Embryonic facial prominence (tissue), 1 donor: Measurements from ENCODE around the gene ZNF554.
"Not testable (repeated sequence)": the region's sequence is repeated elsewhere in the genome, so short reads cannot be mapped to it uniquely, and the experiment has no call there.

Source experiments
- DNase-seq: peaks from one replicate; pipeline ENCODE4 v3.0.0-alpha.2; 2016; ENCODE audit errors: extremely low spot score

Gene ZNF554

DNA sequence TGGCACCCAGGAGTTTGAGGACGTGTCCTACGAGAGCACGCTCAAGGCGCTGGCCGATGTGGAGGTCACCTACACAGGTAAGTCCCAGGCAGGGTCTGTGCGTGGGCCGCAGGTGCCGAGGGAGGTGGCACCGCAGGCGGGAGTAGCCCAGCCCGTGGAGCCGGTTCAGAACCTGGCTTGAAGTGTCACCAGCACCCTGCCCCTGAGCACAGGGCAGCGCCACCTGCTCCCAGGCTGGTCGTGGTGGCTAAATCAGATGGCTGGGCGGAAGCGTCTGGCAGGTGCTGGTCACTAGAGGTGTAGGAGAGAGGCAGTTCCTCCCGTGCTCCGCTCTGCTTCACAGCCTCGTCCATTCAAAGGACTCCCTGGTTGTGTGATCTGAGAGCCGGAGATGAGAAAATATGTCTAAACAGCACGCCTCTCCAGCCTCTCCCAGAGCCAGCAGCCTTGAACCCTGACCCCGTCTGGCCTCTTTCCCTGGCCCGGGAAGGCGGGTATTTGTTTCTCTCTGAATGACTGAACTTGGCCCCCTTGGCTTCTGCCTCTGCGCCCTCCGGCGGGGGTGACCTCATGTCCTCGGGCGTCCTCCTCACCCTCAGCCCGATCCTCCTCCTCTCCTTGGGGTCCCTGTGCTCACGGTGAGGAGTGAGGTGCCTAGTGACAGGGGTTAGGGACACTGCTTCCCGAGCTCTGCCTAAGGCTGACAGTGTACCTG, 29.0 kb upstream of the ZNF554 start:
- no peak for DNase-seq

DNA sequence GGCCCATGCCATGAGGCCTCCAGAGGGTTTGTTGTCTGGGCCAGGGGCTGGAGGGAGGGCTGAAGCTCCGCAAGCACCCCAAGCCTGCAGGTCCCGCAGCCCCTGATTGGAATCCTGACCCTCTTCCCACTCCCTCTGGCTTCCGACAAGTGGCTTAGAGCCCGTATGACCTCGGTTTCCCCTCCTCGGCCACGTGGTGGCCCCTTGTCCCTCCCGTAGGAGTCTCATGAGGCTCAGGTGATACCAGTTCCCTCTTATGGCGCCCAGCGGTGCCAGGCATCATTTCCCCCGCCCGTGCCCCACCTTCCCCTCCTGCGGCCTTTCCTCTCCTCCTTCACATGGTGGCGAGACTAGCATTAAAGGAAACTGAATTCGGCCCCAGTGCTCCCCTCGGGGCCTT, 28.2 kb upstream of the ZNF554 start:
- no peak for DNase-seq

DNA sequence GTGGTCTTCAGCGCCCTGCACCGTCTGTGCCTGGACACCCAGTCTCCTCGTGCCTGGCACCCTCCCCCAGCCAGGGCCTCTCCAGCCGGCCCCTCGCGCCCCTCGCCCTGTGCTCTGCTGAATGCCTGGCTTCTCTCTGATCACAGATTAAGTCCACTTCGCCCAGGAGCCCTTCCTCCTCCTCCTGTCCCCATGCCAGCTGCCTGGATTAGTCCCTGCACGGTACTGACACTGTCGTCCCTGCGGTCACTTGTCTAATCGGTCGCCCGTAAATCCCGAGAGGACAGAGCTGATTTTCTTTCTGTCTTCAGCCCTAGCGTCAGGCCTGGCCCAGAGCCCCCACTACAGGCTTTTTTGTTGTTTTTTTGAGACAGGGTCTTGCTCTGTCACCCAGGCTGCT, 27.8 kb upstream of the ZNF554 start:
- no peak for DNase-seq

DNA sequence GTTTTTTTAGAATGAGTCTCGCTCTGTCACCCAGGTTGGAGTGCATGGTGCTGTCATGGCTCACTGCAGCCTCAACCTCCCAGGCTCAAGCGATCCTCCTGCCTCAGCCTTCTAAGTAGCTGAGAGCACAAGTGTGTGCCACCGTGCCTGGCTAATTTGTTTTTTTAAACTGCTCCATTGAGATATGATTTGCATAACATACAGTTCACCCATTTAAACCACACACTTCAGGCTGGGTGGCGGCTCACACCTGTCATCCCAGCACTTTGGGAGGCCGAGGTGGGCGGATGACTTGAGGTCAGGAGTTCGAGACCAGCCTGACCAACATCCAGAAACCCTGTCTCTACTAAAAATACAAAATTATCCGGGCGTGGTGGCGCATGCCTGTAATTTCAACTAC, 27.0 kb upstream of the ZNF554 start:
- DNase-seq: not testable (repeated sequence)

DNA sequence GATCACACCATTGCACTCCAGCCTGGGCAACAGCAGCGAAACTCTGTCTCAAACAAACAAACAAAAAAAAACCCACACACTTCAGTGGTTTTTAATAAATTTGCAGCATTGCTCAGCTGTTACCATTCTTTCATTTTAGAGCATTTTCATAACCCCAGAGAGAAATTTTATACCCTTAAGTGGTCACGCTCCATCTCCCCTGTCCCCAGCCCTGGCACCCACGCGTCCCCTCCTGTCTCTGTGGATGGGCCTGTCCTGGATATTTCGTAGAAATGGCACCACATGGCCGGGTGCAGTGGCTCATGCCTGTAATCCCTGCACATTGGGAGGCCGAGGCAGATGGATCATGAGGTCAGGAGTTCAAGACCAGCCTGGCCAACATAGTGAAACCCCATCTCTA, 26.5 kb upstream of the ZNF554 start:
- no peak for DNase-seq

DNA sequence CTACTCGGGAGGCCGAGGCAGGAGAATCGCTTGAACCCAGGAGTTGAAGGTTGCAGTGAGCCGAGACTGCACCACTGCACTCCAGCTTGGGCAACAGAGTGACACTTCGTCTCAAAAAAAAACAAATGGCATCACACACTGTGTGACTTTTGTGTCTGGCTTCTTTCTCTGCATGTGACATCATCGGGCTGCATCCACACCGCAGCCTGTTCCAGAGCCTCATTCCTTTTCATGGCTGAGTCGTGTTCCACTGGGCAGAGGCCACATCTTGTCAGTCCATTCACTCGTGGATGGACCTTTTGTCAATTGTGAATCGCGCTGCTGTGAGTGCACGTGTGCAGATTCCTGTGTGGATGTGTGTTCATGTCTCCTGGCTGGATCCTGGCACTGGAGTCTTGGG, 26.1 kb upstream of the ZNF554 start:
- no peak for DNase-seq

DNA sequence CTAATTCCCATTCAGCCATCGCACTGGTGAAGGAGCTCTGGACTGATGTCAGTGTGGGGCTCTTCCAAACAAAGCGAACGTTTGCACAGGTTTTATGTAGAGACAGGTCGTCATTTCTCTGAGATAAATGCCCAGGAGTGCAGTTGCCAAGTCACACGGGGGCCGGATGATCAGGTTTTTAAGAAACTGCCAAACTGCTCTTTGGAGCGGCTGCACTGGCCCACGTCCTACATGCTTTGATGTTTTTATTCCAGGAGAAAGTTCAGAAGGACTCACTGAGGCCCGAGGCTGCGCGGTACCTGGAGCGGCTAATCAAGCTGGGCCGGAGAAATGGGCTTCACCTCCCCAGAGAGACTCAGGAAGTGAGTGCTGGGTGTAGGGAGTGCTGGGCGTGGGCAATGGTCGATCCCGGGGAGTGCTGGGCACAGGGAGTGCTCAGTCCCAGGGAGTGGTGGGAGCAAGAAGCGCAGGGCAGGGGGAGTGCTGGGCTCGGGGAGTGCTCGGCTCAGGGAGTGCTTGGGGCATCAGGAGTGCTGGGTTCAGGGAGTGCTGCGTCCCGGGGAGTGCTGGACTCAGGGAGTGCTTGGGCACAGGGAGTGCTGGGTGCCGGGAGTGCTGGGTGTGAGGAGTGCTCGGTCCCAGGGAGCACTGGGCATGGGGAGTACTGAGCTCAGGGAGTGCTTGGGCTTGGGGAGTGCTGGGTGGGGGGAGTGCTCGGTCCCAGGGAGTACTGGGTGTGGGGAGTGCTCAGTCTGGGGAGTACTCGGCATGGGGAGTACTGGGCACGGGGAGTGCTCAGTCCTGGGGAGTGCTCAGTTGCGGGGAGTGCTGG, 23.6 kb upstream of the ZNF554 start:
- DNase-seq: no peak

DNA sequence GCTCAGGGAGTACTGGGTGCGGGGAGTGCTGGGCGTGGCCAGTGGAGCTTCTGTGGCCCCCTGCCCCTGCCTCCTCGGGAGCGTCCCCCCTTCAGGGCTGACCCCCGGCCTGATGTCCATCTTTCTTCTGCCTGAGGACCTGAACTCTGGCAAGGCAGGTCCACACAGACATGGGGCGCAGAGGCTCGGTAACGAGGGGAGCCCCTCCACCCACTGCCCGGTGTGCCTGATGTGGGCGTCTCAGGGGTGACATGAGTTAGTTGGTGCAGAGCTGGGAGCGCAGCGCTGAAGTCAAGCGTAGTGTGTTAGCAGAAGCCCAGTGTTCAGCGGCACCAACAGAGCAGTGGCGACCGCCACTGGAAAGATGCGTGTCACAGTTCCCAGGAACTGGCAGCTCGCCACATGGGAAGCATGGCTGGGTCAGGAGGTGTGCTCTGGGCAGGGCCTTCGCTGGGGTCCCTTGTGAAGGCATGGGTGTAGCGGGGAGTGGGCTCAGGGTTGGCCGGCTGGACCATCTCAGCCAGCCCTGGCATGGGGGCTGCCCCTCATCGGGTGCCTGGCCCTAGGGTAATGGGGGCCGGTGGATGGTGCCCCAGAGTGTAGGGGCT, 22.9 kb upstream of the ZNF554 start:
- no peak for DNase-seq

DNA sequence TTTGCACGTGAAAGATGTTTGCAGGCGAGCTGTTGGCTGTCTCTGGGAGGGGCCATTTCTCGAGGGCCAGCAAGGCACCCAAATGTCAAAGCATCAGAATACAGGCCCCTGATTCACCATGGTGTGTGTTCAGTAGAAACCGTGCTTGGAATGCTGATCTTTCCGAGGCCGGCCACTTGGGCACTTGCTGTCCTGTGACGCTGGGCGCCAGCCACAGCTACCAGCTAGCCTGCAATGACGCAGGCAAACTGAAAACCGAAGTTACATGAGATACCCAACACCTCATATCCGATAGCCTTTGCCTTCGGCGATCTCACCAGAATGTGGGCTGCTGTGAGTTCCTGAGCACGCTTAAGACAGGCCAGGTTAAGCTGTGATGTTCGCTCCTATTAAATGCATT, 22.4 kb upstream of the ZNF554 start:
- DNase-seq: no peak

DNA sequence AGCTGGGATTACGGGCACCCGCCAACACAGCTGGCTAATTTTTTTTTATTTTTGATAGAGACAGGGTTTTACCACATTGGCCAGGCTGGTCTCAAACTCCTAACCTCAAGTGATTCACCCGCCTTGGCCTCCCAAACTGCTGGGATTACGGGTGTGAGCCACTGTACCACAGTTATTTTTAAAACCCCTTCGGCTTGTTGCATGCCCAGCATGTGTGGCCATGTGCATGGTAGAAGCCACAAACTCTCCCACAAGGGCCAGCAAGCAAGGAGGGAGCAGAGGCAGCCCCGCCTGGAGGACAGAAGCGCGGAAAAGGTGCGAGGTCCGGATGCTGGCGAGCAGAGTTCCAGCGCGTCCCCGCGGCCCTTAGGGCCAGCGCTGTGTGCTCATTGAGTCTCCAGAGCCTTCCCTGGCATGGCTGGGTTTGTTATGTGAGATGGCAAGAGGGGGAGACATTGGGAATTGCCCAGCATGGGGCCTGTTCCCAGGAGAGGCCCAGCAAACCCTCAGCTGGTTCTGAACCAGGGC, 21.4 kb upstream of the ZNF554 start:
- DNase-seq: no peak

DNA sequence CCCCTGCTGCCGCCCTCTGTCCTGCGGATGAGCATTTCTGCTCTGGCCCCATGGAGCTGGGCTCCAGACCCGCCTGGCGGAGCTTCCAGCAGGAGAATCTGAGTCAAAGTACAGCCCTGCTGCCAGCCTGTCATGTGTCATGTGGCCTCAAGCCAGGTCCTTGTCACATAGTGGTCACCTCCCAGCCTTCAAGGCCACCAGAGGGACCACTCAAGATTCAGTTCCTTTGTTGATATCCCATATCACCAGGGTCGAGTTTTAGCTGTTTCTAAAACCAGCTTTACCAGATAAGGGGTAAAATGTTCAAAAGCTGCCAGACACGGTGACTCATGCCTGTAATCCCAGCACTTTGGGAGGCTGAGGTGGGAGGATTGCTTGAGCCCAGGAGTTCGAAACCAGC, 20.9 kb upstream of the ZNF554 start:
- no peak for DNase-seq

DNA sequence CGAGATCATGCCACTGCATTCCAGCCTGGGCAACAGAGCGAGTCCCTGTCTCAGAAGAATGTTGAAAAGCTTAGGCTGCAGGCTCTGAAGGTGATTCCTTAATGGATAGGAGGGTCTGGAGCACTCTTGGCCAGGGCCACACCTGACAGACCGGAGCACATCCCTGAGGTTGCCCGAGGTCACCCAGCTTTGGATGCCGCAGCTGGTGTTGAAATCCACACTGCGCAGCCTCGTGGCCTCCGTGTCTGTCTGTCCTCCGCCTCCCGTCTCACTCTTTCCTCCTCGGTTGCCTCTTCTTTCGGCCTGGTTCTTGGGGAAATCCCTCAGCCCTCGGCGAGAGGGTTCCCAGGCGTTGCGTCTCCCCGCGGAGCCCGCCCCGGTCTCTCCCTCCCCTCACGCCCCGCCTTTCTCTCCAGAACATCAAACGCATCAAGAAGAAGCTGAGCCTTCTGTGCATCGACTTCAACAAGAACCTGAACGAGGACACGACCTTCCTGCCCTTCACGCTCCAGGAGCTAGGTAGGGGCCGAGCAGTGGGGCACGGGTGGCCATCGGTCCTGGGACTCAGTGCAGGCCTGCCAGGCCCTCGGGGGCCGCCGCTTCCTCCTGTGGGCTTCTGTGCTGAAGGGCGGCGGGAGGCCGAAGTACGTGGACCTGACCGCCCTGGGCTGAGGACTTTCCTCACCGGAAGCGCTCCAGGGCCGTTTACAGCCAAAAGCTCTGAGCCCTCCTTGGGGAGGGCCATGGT, 20.2 kb upstream of the ZNF554 start:
- no peak for DNase-seq

DNA sequence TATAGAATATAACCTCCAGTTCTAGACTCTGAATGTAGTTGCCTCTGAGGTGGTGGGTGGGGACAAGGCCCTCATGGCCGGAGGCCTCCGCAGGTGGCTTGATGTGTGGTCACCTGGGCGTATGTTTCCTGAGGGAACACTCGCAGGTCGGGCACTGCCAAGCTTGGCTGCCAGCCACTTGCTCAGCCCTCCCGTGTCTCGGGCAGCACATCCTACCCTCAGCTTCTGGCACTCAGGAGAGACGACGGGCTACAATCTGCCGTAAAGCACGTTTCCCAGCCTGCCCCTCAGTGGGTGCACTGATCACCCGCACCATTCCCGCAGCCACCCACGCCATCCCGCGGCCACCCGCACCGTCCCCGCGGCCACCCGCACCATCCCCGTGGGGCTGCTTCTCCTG, 19.2 kb upstream of the ZNF554 start:
- no peak for DNase-seq

DNA sequence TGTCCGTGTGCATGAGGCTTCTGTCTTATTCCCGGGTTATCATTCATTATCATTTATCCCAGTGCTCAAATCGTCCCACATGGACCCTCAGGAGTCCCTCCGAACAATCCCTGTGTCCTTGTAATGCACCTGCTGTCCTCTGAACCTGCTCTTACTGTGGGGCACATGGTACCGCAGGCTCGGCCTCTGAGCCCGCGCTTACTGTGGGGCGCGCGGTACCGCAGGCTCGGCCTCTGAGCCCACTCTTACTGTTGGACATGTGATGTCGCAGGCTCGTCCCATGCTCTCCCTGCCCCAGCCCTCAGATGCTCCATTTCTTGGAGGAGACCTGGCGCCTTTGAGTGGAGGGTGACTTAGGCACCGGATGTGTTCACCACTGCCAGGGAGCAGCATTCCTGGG, 16.8 kb upstream of the ZNF554 start:
- DNase-seq: no peak

DNA sequence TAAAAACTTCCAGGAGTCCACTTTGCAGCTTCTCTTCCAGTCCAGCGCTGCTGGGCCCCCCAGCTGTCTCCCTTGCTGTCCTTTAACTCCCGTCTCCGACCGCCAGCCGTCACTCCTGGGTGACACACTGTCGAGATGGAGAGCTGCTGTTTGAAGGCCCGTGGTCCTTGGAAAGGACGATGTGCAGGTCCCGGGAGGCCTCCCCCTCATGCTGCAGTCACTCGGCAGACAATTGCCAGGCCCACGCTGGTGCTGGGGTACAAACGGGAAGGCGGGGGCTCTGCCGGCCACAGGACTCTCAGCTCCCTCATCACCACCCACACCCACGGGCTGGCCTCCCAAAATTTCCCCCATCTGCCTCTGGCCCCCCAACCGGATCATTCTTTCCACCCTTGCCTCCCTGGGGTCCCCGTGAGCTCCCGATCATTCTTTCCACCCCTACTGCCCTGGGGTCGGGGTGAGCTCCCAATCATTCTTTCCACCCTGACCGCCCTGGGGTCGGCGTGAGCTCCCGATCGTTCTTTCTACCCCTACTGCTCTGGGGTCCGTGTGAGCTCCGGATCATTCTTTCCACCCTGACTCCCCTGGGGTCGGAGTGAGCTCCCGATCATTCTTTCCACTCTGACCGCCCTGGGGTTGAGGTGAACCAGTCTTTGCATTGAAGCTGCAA, 16.0 kb upstream of the ZNF554 start:
- no peak for DNase-seq

DNA sequence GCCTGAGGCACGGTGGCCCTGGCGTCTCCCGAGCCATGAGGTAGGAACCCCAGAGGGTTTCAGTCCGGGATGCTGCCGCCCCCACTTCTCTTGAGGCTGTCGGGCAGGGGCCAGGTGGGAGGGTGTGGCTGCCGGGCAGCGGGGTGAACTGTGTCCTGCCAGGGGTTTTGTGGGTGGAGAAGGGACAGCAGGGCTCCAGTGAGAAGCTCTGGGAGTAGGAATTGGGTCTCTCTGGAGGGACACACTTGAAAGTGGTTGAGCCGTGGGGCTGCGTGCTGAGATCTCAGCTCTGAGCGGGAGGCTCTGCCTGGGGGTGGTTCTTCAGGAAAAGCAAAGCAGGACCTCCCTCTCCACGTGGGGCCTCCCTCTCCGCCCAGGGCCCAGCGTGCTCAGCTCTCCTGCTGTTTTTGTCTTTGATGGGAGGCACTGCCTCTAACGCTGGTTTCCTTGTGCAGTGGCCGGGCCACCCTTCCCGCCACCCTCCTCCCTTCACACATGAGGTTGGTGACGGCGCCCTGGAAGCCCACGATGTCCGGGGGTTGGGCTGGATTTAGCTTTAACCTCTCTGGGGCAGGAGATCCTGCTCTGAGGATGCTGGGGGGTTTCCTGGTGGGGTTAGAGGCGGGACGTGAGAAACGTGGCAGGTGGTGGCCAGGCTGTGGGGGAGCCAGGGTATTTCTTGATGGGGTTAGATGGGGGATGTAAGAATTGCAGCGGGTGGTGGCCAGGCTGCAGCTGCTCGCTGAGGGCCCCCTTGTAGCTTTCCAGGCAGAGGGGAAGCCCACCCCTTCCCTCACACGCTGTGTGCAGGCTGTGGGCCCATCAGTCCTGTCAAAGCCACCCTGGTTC, 15.3 kb upstream of the ZNF554 start:
- DNase-seq: no peak

DNA sequence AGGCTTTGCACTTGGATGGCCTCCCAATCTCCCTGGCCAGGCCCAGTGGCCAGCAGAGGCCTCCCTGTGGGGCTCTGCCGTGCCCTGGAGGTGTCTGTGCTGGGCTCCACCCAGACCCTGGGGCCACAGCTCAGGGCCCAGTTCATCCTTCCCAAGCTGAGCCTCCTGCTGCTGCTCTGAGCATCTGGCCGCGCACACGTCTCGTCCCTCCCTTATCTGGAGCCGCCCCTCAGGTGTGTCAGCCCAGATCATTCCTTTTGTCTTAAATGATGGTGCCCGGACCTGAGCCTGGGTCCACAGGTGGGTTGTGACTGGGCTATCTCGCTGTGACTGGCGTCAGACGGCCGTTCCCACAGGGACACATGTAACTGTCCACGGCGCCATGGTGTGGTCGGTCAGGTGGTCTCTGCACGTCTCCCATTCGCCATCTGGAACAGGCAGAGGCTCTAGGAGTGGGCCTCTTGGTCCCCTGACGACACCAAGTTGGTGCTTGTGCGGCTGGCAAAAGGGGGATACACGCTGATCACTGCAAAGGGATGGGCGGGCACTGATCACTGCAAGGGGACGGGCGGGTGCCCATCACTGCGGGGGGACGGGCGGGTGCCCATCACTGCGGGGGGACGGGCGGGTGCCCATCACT, 14.3 kb upstream of the ZNF554 start:
- no peak for DNase-seq

DNA sequence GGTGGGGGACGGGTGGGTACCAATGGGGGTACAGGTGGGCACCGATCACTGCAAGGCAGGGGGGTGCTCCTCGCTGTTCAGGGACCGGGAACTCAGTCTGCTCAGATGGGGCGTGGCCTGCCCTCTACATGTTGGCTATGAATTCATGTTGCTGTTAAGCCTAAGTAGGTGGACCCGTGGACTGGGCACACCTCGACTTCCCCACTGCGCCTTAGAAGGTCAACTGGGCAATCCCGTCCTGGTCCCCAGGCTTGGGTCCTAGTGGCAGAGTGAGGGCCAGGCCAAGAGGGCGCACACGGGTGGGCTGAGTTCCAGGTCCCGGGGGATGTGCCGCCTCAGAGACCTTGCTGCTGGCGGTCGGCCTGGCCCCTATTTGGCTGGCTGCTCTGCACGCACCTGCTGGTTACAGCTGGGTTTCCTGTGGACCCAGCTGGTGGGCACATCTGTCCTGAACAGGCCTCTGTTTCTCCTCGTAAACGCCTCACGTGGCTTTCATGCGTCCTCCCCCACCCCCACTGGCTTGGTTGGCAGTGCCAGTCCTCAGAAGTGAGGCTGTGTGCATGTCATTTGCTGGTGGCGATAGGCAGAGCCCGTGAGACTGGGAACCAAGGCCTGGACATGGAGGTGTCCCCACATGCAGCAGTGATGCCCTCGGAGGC, 13.5 kb upstream of the ZNF554 start:
- no peak for DNase-seq

DNA sequence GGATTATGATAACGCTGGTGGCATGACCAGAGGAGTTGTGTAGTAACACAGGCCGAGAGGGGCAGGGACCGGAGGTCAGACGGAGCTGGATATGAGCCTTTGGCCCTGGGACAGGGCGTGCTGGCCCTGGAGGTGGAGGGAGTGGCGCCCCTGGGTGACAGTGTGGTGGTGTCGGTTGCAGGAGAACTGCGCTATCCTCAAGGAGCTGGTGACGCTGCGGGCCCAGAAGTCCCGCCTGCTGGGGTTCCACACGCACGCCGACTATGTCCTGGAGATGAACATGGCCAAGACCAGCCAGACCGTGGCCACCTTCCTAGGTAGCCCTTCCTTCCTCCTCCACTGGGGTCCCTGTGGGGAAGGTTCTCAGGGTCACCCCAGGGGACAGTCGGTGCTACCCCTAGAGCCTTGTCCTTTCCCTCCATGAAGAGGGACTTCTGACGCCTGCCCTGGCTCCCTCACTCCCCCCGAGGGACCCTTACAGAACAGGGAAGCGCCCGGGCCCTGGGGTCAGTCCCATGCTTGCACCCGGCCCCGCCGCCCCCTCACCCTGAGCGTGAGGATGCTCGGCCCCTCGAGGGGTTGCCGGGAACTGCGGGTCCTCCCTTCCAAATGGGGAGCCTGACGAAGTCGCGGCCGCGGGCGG, 12.8 kb upstream of the ZNF554 start:
- DNase-seq: no peak
